ENCODE measurements around the gene MIPOL1. TPM values are rescaled to one million over a fixed set of nuclear protein-coding genes. Genes with fewer than 3 reads are reported as not detected.

The MIPOL1 gene
- total and polyA plus RNA-seq, 2 donors (not counting 3 experiments of a cell fraction or from before 2014, with no cell fraction given): 3.4 to 33.5 TPM

GRCh38 chr14:37579274-37579673 is 381.5 kb downstream of the MIPOL1 start:
- no peak for TF ChIP-seq MAX (IDR thresholded peaks at IDR 0.05; ENCODE audit: insufficient read depth, insufficient read length)
- no peak for TF ChIP-seq CTCF (IDR thresholded peaks at IDR 0.05; ENCODE audit: extremely low read depth in 1 of 2, insufficient read depth in 1 of 2, low read depth in 1 of 2, low read length in 2 of 2)
- no peak for TF ChIP-seq EZH2 (IDR thresholded peaks at IDR 0.05; ENCODE audit: borderline replicate concordance, low read depth, low read length, severe bottlenecking)
- TF ChIP-seq GATA2 (IDR thresholded peaks at IDR 0.05; ENCODE audit: insufficient read depth, insufficient read length, low read depth, low read length): no peak
- TF ChIP-seq MYC (IDR thresholded peaks at IDR 0.05; ENCODE audit: low read depth, low read length): no peak
- TF ChIP-seq FOS (IDR thresholded peaks at IDR 0.05; ENCODE audit: borderline replicate concordance, insufficient read depth, low read length): no peak
- no peak for TF ChIP-seq JUN (IDR thresholded peaks at IDR 0.05; ENCODE audit: borderline replicate concordance, insufficient read depth, insufficient read length, low read depth)
- TF ChIP-seq POLR2A (IDR thresholded peaks at IDR 0.05; ENCODE audit: low read depth, low read length): no peak
- TF ChIP-seq POLR2AphosphoS5 (IDR thresholded peaks at IDR 0.05; ENCODE audit: insufficient read depth, low read depth, low read length): no peak
- H2AFZ ChIP-seq (ENCODE audit: low read depth, low read length): no peak overlapping the region

More at GRCh38 chr14:37579274-37579673, 381.5 kb downstream of the MIPOL1 start:
- CTCF ChIA-PET: no interaction called here
- H3K4me2 ChIP-seq (ENCODE audit: insufficient read depth, low read length): no peak overlapping the region
- H3K79me2 ChIP-seq (ENCODE audit: control insufficient read depth, insufficient read depth, low read length): no peaks in the 10 kb centered on the region
- no peak for DNase-seq (ENCODE audit: low read depth, low spot score)
- POLR2A ChIA-PET: no interaction called here
- no TSS peak for BruUV-seq (replicated peaks)
- H3K9me3 ChIP-seq (replicated peaks; ENCODE audit: control insufficient read depth, insufficient read depth, low read length): no peaks in the 10 kb centered on the region
- FAIRE-seq: no peak
- H3K4me3 ChIP-seq (replicated peaks in 1 of 3; ENCODE audit: insufficient read depth in 1 of 3, low read depth in 1 of 3, low read length in 3 of 3): no peak overlapping the region
- intact Hi-C loops (cut with micrococcal nuclease) (no loop called here), dilution Hi-C loops (cut with MboI; ENCODE audit: extremely low pct_ligation_motif_present, low sequenced_read_pairs) (no loop called here)
- H3K9ac ChIP-seq (replicated peaks; ENCODE audit: extremely low read depth, insufficient read depth, low read length): no peak overlapping the region
- H3K27me3 ChIP-seq (ENCODE audit: control insufficient read depth in 2 of 2, insufficient read depth in 2 of 2, low read length in 2 of 2): peaks cover 9 to 17% of the 10 kb centered on the region in 2 experiments
- no peak overlapping the region for H3K27ac ChIP-seq (ENCODE audit: insufficient read depth, low read depth, low read length)
- H3K9me1 ChIP-seq (replicated peaks; ENCODE audit: control insufficient read depth, extremely low read depth, insufficient read depth, low read length): no peaks in the 10 kb centered on the region
- H3K4me1 ChIP-seq (ENCODE audit: control insufficient read depth, extremely low read depth, insufficient read depth, low read length): peaks cover 8% of the 10 kb centered on the region
- no peaks in the 10 kb centered on the region for H3K36me3 ChIP-seq (ENCODE audit: control insufficient read depth in 2 of 2, extremely low read depth in 1 of 2, insufficient read depth in 2 of 2, low read length in 2 of 2)
- H4K20me1 ChIP-seq (replicated peaks; ENCODE audit: control insufficient read depth, extremely low read depth, insufficient read depth, low read length): no peaks in the 10 kb centered on the region
